ENCODE results near the gene UAP1.

Gene UAP1

DNA sequence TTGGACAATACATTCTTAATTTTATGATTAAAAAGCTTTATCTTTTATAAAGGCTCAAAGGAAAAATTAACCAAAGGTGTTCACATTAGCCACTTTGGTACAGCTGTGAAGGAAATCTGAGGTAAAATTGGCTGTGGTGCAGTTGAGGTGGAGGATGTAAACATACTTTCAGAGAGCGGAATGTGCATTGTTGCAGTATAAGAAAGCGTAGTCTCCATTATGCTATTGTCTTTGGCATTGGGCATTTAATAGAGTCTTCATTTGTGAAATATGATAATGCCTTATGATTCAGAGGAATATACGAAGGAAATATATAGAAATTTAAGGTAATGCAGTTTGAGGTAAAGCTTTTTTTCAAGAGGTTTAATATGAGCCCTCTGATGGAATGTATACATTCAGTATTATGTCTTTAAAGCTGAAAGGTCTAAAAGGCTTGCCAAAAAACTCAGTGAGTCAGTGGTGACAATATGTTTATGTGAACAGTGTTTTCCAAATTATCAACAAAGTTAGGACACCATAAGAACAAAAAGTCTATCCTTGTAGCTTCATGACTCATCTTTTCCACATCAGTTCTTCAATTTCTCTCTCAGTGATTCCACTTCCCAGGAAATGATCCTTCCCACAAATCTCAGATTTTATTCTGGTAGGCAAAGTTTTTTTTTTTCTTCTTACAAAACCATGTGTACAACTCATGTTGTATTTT is 43.9 kb downstream of the UAP1 start:
- Histone ChIP-seq H3K36me3 (ENCODE audit: low read length) (peaks cover 12% of the 10 kb centered on the region; the same call in 1 of the 2 replicates), H3K79me2 (ENCODE audit: insufficient read depth, low read length) (no peaks in the 10 kb centered on the region), H3K4me2 (ENCODE audit: low read depth, low read length, poor library complexity, severe bottlenecking) (no peak overlapping the region), H3K9me2 (replicated peaks; ENCODE audit: insufficient read depth, low read length) (no peaks in the 10 kb centered on the region), H3K9me3 (ENCODE audit: insufficient read depth, low read length) (no peaks in the 10 kb centered on the region), H3K27me3 (ENCODE audit: low read length) (no peaks in the 10 kb centered on the region), H4K20me1 (ENCODE audit: low read depth, low read length) (no peaks in the 10 kb centered on the region), H3K4me3 (ENCODE audit: insufficient read depth, low read length, poor library complexity, severe bottlenecking) (no peak overlapping the region), H2AFZ (ENCODE audit: low read depth, low read length, severe bottlenecking) (no peak overlapping the region), H3K27ac (ENCODE audit: low read depth, low read length) (no peak overlapping the region), H3F3A (ENCODE audit: insufficient read depth) (no peaks in the 10 kb centered on the region), H3K9ac (ENCODE audit: low read length) (no peak overlapping the region)
- no peak for TF ChIP-seq EZH2phosphoT487 (conservative IDR thresholded peaks at IDR 0.05; ENCODE audit: low read length)
- TF ChIP-seq, protein P1, sequence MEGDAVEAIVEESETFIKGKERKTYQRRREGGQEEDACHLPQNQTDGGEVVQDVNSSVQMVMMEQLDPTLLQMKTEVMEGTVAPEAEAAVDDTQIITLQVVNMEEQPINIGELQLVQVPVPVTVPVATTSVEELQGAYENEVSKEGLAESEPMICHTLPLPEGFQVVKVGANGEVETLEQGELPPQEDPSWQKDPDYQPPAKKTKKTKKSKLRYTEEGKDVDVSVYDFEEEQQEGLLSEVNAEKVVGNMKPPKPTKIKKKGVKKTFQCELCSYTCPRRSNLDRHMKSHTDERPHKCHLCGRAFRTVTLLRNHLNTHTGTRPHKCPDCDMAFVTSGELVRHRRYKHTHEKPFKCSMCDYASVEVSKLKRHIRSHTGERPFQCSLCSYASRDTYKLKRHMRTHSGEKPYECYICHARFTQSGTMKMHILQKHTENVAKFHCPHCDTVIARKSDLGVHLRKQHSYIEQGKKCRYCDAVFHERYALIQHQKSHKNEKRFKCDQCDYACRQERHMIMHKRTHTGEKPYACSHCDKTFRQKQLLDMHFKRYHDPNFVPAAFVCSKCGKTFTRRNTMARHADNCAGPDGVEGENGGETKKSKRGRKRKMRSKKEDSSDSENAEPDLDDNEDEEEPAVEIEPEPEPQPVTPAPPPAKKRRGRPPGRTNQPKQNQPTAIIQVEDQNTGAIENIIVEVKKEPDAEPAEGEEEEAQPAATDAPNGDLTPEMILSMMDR (IDR thresholded peaks at IDR 0.05; ENCODE audit: insufficient read depth, low read length, poor library complexity, severe bottlenecking), result no peak

DNA sequence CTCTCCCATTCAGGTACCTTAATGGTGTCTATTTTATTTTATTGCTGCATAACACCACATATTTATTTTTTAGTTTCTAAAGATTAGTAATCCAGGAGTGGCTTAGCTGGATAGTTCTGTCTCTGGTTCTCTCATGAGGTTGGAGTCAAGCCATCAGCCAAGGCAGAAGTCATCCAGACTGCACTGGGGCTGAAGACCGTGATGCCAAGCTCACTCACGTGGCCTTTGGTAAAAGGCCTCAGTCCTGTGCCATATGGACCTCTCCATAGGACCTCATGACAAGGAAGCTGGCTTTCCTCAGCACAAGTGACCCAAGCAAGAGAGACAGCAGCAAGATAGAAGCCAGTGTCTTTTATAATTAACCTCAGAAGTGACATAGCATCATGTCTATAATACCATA is 47.8 kb downstream of the UAP1 start:
- H3K9me3 ChIP-seq (ENCODE audit: insufficient read depth, low read length), result no peaks in the 10 kb centered on the region
- H3K36me3 ChIP-seq (ENCODE audit: low read length), result no peaks in the 10 kb centered on the region
- TF ChIP-seq EZH2phosphoT487 (conservative IDR thresholded peaks at IDR 0.05; ENCODE audit: low read length), result no peak
- TF ChIP-seq, protein P1 (IDR thresholded peaks at IDR 0.05; ENCODE audit: insufficient read depth, low read length, poor library complexity, severe bottlenecking), result no peak
- no peaks in the 10 kb centered on the region for H3K27me3 ChIP-seq (ENCODE audit: low read length)
- no peak overlapping the region for H3K27ac ChIP-seq (ENCODE audit: low read depth, low read length)
- no peak overlapping the region for H3K9ac ChIP-seq (ENCODE audit: low read length)
- H3F3A ChIP-seq (ENCODE audit: insufficient read depth), result no peaks in the 10 kb centered on the region
- H3K4me3 ChIP-seq (ENCODE audit: insufficient read depth, low read length, poor library complexity, severe bottlenecking), result no peak overlapping the region
- no peaks in the 10 kb centered on the region for H3K9me2 ChIP-seq (replicated peaks; ENCODE audit: insufficient read depth, low read length)
- H2AFZ ChIP-seq (ENCODE audit: low read depth, low read length, severe bottlenecking), result no peak overlapping the region
- no peaks in the 10 kb centered on the region for H3K79me2 ChIP-seq (ENCODE audit: insufficient read depth, low read length)
- no peak overlapping the region for H3K4me2 ChIP-seq (ENCODE audit: low read depth, low read length, poor library complexity, severe bottlenecking)
- H4K20me1 ChIP-seq (ENCODE audit: low read depth, low read length), result no peaks in the 10 kb centered on the region

DNA sequence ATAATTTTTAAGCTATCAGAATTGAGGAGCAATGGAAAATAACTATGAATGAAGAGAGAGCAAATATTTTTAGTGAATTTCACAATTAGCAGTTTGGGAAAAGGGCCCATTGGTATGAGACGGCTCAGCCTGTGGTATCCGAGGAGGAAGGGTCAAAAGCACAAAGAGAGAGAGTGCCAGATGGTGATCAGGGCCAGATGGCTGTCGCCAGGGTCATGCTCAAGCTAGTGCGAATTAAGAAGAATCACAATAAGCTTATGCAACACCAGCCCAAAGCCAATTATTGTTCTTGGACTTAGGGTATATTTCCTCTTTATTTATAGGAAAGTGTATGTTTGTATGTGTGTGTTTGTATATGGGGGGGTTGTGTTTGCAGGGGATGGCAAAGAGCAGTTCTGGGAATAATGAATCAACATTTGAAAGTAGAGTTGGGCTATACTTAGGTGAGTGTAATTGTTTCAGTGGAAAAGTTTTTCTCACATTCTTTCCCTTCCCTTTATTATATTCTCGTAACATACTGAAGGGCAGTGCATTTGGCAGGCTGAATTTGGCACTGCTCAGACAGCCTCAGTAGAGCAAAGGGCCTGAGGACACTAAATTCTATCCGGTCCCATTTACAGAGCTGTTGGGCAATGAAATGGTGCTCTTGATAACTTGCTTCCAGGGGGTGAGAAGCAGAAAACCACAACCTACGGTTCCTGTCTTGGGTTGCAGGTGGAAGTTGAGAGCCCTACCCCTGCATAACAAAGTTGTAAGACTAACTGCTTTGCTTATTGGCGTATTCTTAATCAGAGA is 51.3 kb downstream of the UAP1 start:
- Histone ChIP-seq H3K4me2 (ENCODE audit: low read depth, low read length, poor library complexity, severe bottlenecking) (no peak overlapping the region), H3K9me2 (replicated peaks; ENCODE audit: insufficient read depth, low read length) (no peaks in the 10 kb centered on the region), H2AFZ (ENCODE audit: low read depth, low read length, severe bottlenecking) (no peak overlapping the region), H3K27me3 (ENCODE audit: low read length) (no peaks in the 10 kb centered on the region), H3K9ac (ENCODE audit: low read length) (no peak overlapping the region), H3F3A (ENCODE audit: insufficient read depth) (no peaks in the 10 kb centered on the region), H3K79me2 (ENCODE audit: insufficient read depth, low read length) (no peaks in the 10 kb centered on the region), H3K4me3 (ENCODE audit: insufficient read depth, low read length, poor library complexity, severe bottlenecking) (no peak overlapping the region), H3K9me3 (ENCODE audit: insufficient read depth, low read length) (no peaks in the 10 kb centered on the region), H3K27ac (ENCODE audit: low read depth, low read length) (no peak overlapping the region), H3K36me3 (ENCODE audit: low read length) (no peaks in the 10 kb centered on the region), H4K20me1 (ENCODE audit: low read depth, low read length) (no peaks in the 10 kb centered on the region)
- TF ChIP-seq, protein P1 (IDR thresholded peaks at IDR 0.05; ENCODE audit: insufficient read depth, low read length, poor library complexity, severe bottlenecking), result no peak
- TF ChIP-seq EZH2phosphoT487 (conservative IDR thresholded peaks at IDR 0.05; ENCODE audit: low read length), result no peak

Measured in SU-DHL-6 (cell line).